ENCODE data around the gene SBF1. TPM values are rescaled to one million over a fixed set of nuclear protein-coding genes. Genes with fewer than 3 reads are reported as not detected.

The SBF1 gene
- polyA plus RNA-seq, 1 of the 3 experiments (the other 2 are of a cell fraction): 29.1 TPM

DNA sequence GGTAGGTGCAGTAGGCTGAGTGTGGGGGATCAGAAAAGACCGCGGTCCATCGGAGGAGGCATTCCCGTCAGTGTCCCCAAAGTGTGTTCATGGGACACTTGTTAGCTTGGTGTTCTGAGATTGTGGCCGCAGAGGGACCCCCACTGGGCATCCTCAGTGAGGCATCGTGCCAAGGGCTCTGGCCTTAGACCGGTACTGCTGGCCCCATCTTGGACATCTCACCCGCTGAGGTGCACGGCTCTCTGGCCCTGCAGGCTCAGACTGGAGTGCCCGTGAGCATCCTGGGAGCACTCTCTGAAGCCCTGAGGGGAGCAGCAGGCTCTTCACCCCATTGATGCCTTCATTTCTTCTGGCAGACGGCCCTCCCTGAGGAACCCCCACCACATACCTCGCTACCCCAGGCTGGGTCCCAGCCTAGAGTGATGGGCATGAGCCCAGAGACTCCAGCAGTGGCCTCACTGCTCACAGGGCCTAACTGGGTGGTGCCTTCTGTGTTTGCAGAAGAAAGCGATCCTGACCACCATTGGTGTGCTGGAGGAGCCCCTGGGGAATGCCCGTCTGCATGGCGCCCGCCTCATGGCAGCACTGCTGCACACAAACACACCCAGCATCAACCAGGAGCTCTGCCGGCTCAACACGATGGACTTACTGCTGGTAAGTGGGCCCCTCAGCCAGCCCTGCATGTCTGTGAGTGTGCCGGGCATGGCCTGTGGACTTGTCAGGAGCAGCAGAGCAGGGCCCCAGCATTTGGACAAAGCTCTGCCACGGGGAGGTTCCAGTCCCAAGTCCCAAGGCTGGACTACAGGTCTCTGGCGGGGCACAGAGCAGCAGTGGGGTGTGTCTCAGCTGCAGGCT, 51.6 kb downstream of the SBF1 start (continued):
- TF ChIP-seq, protein P1, sequence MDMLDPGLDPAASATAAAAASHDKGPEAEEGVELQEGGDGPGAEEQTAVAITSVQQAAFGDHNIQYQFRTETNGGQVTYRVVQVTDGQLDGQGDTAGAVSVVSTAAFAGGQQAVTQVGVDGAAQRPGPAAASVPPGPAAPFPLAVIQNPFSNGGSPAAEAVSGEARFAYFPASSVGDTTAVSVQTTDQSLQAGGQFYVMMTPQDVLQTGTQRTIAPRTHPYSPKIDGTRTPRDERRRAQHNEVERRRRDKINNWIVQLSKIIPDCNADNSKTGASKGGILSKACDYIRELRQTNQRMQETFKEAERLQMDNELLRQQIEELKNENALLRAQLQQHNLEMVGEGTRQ (IDR thresholded peaks at IDR 0.05; ENCODE audit: borderline replicate concordance, low read depth, low read length): no peak
- TF ChIP-seq MXI1 (IDR thresholded peaks at IDR 0.05; ENCODE audit: low read depth, low read length): no peak
- TF ChIP-seq RXRA (IDR thresholded peaks at IDR 0.05; ENCODE audit: borderline replicate concordance, low read depth): no peak

DNA sequence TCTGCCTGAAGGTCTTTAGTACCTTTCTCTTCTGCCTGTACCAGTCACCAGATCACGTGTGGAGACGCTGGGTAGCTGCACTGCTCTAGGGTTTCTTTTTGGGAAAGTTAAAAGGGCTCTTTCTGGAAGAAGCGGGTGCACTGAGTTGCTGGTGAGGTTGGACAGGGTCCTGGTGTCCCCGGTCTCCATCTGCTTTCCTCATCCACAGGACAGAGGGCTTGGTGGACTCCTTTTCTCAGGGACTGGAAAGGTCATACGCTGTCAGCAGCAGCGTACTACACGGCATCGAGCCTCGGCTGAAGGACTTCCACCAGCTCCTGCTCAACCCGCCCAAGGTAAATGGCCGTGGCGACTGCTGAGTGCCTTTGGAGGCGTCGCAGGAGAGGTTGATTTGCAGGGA, 52.8 kb downstream of the SBF1 start:
- Histone ChIP-seq H3F3A (replicated peaks; ENCODE audit: insufficient read depth) (no peaks in the 10 kb centered on the region), H3K27me3 (ENCODE audit: insufficient read depth) (no peaks in the 10 kb centered on the region), H2AFZ (ENCODE audit: low read depth) (no peak overlapping the region), H3K79me2 (ENCODE audit: insufficient read depth) (no peaks in the 10 kb centered on the region), H3K9me2 (no peaks in the 10 kb centered on the region), H3K4me3 (ENCODE audit: low read depth in 2 of 2, low read length in 1 of 2) (no peak overlapping the region), H3K4me1 (ENCODE audit: control insufficient read depth in 1 of 2, insufficient read depth in 2 of 2, low read depth in 1 of 2, low read length in 1 of 2) (no peaks in the 10 kb centered on the region), H3K9ac (no peak overlapping the region), H3K4me2 (no peak overlapping the region), H3K27ac (ENCODE audit: low read depth in 2 of 2, low read length in 1 of 2) (no peak overlapping the region), H3K36me3 (replicated peaks in 1 of 2; ENCODE audit: control insufficient read depth in 1 of 2, insufficient read depth in 2 of 2, low read length in 1 of 2) (peaks cover 51 to 66% of the 10 kb centered on the region in 2 experiments), H3K9me3 (no peaks in the 10 kb centered on the region), H4K20me1 (ENCODE audit: insufficient read depth) (no peaks in the 10 kb centered on the region)
- no peak for DNase-seq
- WGBS (ENCODE audit: low lambda C conversion rate): 99% methylated on average over 14 of the region's 14 CpGs
- ChIA-PET POLR2A (no interaction called here), CTCF (no interaction called here)
- no peak for TF ChIP-seq TEAD4 (IDR thresholded peaks at IDR 0.05; ENCODE audit: borderline replicate concordance, insufficient read depth)
- TF ChIP-seq FOXM1 (IDR thresholded peaks at IDR 0.05; ENCODE audit: low read depth): no peak
- TF ChIP-seq TAF1 (IDR thresholded peaks at IDR 0.05; ENCODE audit: borderline replicate concordance, low read depth, low read length): no peak
- TF ChIP-seq, protein P2, sequence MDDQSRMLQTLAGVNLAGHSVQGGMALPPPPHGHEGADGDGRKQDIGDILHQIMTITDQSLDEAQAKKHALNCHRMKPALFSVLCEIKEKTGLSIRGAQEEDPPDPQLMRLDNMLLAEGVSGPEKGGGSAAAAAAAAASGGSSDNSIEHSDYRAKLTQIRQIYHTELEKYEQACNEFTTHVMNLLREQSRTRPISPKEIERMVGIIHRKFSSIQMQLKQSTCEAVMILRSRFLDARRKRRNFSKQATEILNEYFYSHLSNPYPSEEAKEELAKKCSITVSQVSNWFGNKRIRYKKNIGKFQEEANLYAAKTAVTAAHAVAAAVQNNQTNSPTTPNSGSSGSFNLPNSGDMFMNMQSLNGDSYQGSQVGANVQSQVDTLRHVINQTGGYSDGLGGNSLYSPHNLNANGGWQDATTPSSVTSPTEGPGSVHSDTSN (IDR thresholded peaks at IDR 0.05): no peak
- no peak for TF ChIP-seq CHD2 (IDR thresholded peaks at IDR 0.05; ENCODE audit: low read length, partially characterized antibody)
- TF ChIP-seq EP300 (IDR thresholded peaks at IDR 0.05; ENCODE audit: borderline replicate concordance in 1 of 2, low read depth in 1 of 2, low read length in 1 of 2): no peak
- TF ChIP-seq EZH2phosphoT487 (IDR thresholded peaks at IDR 0.05; ENCODE audit: borderline replicate concordance, low read depth): no peak
- no peak for TF ChIP-seq FOSL2 (IDR thresholded peaks at IDR 0.05; ENCODE audit: borderline replicate concordance, low read depth)

DNA sequence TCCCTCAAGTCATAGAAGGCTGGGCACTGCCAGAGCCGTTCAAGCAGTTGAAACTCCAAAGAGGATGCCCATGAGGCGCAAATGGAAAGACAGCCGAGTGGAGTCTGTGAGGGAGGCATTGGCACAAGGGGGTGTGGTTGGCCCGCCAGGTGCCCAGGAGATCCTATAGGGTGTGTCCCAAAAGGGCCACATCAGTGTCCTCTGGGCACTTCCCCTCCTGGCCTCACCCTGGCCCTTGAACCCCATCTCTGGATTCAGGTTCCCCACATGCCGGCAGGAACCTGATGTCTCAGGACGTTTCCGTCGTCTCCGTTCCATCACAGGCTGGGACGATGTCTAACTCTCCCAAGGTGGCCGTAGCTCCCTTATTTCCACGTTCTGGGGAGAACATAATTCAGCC, 54.3 kb downstream of the SBF1 start:
- no peaks in the 10 kb centered on the region for H3K9me2 ChIP-seq
- no peak for DNase-seq
- no peak overlapping the region for H3K4me2 ChIP-seq
- H3K4me3 ChIP-seq (ENCODE audit: low read depth in 2 of 2, low read length in 1 of 2): no peak overlapping the region
- peaks cover 52 to 75% of the 10 kb centered on the region in 2 experiments for H3K36me3 ChIP-seq (replicated peaks in 1 of 2; ENCODE audit: control insufficient read depth in 1 of 2, insufficient read depth in 2 of 2, low read length in 1 of 2)
- H3K4me1 ChIP-seq (ENCODE audit: control insufficient read depth in 1 of 2, insufficient read depth in 2 of 2, low read depth in 1 of 2, low read length in 1 of 2): no peaks in the 10 kb centered on the region
- H2AFZ ChIP-seq (ENCODE audit: low read depth): no peak overlapping the region
- 91% methylated on average over 12 of the region's 12 CpGs for WGBS (ENCODE audit: low lambda C conversion rate)
- H3K27ac ChIP-seq (ENCODE audit: low read depth in 2 of 2, low read length in 1 of 2): no peak overlapping the region
- no peak overlapping the region for H3K9ac ChIP-seq
- ChIA-PET POLR2A (no interaction called here), CTCF (no interaction called here)
- no peaks in the 10 kb centered on the region for H3F3A ChIP-seq (replicated peaks; ENCODE audit: insufficient read depth)
- no peaks in the 10 kb centered on the region for H3K79me2 ChIP-seq (ENCODE audit: insufficient read depth)
- no peaks in the 10 kb centered on the region for H3K27me3 ChIP-seq (ENCODE audit: insufficient read depth)
- no peaks in the 10 kb centered on the region for H3K9me3 ChIP-seq
- no peaks in the 10 kb centered on the region for H4K20me1 ChIP-seq (ENCODE audit: insufficient read depth)
- no peak for TF ChIP-seq NRF1 (IDR thresholded peaks at IDR 0.05; ENCODE audit: low read depth, low read length)
- no peak for TF ChIP-seq RAD21 (IDR thresholded peaks at IDR 0.05; ENCODE audit: low read length)
- TF ChIP-seq POLR2AphosphoS5 (IDR thresholded peaks at IDR 0.05; ENCODE audit: low read depth, low read length): no peak
- TF ChIP-seq CHD2 (IDR thresholded peaks at IDR 0.05; ENCODE audit: low read length, partially characterized antibody): no peak
- TF ChIP-seq, protein P3, sequence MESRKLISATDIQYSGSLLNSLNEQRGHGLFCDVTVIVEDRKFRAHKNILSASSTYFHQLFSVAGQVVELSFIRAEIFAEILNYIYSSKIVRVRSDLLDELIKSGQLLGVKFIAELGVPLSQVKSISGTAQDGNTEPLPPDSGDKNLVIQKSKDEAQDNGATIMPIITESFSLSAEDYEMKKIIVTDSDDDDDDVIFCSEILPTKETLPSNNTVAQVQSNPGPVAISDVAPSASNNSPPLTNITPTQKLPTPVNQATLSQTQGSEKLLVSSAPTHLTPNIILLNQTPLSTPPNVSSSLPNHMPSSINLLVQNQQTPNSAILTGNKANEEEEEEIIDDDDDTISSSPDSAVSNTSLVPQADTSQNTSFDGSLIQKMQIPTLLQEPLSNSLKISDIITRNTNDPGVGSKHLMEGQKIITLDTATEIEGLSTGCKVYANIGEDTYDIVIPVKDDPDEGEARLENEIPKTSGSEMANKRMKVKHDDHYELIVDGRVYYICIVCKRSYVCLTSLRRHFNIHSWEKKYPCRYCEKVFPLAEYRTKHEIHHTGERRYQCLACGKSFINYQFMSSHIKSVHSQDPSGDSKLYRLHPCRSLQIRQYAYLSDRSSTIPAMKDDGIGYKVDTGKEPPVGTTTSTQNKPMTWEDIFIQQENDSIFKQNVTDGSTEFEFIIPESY (IDR thresholded peaks at IDR 0.05; ENCODE audit: borderline replicate concordance, low read depth): no peak
- TF ChIP-seq EZH2phosphoT487 (IDR thresholded peaks at IDR 0.05; ENCODE audit: borderline replicate concordance, low read depth): no peak
- TF ChIP-seq FOSL2 (IDR thresholded peaks at IDR 0.05; ENCODE audit: borderline replicate concordance, low read depth): no peak
- no peak for TF ChIP-seq YY1 (IDR thresholded peaks at IDR 0.05; ENCODE audit: low read depth)
- TF ChIP-seq, protein P4, sequence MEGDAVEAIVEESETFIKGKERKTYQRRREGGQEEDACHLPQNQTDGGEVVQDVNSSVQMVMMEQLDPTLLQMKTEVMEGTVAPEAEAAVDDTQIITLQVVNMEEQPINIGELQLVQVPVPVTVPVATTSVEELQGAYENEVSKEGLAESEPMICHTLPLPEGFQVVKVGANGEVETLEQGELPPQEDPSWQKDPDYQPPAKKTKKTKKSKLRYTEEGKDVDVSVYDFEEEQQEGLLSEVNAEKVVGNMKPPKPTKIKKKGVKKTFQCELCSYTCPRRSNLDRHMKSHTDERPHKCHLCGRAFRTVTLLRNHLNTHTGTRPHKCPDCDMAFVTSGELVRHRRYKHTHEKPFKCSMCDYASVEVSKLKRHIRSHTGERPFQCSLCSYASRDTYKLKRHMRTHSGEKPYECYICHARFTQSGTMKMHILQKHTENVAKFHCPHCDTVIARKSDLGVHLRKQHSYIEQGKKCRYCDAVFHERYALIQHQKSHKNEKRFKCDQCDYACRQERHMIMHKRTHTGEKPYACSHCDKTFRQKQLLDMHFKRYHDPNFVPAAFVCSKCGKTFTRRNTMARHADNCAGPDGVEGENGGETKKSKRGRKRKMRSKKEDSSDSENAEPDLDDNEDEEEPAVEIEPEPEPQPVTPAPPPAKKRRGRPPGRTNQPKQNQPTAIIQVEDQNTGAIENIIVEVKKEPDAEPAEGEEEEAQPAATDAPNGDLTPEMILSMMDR (IDR thresholded peaks at IDR 0.05): no peak

All from SK-N-SH (cell line).